Activated CD4-positive, alpha-beta T cell treated with anti-CD3 and anti-CD28 coated beads for 36 hours (primary cell): ENCODE measurements around the gene DKK3. TPM values are rescaled to one million over a fixed set of nuclear protein-coding genes. Genes with fewer than 3 reads are reported as not detected.

Source experiments
- ATAC-seq: fragments of 200-7000 bp; cut with Tn5 transposase; one replicate; pipeline ENCODE4 v1.10.0; 2021; ENCODE audit warnings: mild to moderate bottlenecking, moderate library complexity
- CTCF ChIA-PET: fragments of 350-600 bp; sonication (Branson Sonifier 250); formaldehyde crosslinking; loops from one replicate; lab custom pipeline; 2021; ENCODE audit warnings: antibody characterized with exemption; lab: Charles Lee
- POLR2A ChIA-PET: fragments of 350-600 bp; sonication (Branson Sonifier 250); formaldehyde crosslinking; loops from one replicate; lab custom pipeline; 2021; ENCODE audit warnings: antibody characterized with exemption, inconsistent platforms; lab: Charles Lee
- DNase-seq: peaks from one replicate; pipeline ENCODE4 v3.0.0-alpha.2; 2020
- H3K27ac Mint-ChIP-seq: one replicate; pipeline ENCODE4 v1.8.0; 2021; ENCODE audit warnings: mixed read lengths
- H3K27me3 Mint-ChIP-seq: one replicate; pipeline ENCODE4 v1.8.0; 2021; ENCODE audit warnings: mixed read lengths
- H3K36me3 Mint-ChIP-seq: one replicate; pipeline ENCODE4 v1.8.0; 2021; ENCODE audit warnings: low read depth, mixed read lengths
- H3K4me1 Mint-ChIP-seq: one replicate; pipeline ENCODE4 v1.8.0; 2021; ENCODE audit warnings: mixed read lengths
- H3K4me3 Mint-ChIP-seq: one replicate; pipeline ENCODE4 v1.8.0; 2021; ENCODE audit warnings: mild to moderate bottlenecking, moderate library complexity, mixed read lengths
- H3K9me3 Mint-ChIP-seq: one replicate; pipeline ENCODE4 v1.8.0; 2021; ENCODE audit warnings: low read depth, mixed read lengths
- intact Hi-C, 2 experiments: fragments of 100-400 bp; cut with DNase I in 1 of 2; cut with micrococcal nuclease in 1 of 2; formaldehyde crosslinking; loops; one replicate each; pipeline versions ENCODE4 v1.14.2 to v1.15.1; 2022 to 2024; cut with DNase I, micrococcal nuclease
- total RNA-seq, 2 experiments: library from RNA; stranded (reverse); gene quantifications; one replicate each; pipeline ENCODE4 v1.2.3, GENCODE V29; 2021

The DKK3 gene
- total RNA-seq, 2 experiments from 2014 or later, result not detected

DNA sequence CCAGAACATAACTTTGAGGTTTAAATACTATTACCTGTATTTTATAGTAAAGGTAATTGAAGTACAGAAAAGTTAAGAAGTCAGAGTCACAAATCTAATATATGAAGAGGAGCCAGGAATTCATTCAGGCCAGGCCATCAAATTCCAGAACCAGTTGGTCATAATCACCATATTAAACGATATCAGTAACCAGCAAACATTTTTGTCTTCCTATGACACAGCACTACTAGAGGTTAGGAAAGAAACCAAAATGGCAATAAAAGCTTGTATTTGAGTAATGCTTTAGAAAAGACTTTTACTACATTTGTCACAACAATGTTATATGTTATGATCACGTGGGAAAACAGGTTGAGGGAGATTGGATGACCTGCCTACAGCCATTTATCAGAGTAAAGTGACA is 62.2 kb downstream of the DKK3 start:
- no peaks in the 10 kb centered on the region for H3K9me3 Mint-ChIP-seq
- no peaks in the 10 kb centered on the region for H3K27me3 Mint-ChIP-seq
- CTCF ChIA-PET, result interaction anchor here (0.6 to 2.7 kb wide), 7 partner anchors 10 to 505 kb away, joined by 3 to 13 read pairs (median 4); no protein-coding TSS in a partner anchor

DNA sequence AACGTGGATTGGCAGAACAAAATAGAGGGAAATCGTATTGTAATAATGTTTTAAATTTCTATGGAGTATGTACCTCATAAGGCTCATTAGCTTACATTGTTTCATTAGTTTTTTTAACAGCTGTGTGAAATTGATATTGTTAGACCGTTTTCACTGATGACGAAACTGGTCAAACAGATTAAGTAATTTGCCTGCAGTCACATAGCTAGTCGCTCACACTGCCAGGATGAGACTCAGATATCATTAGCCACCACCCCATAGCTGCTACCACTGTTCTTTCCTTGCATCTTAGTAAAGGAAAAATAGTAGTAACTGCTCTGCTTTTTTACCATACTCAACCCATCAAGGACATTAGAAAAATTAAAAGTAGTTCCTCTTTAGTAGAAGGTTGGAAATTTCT is 64.0 kb downstream of the DKK3 start:
- ATAC-seq, result no peak
- ChIA-PET POLR2A (no interaction called here), CTCF (interaction anchor here (0.5 to 1.2 kb wide), 3 partner anchors 22 to 535 kb away, joined by 3 read pairs; no protein-coding TSS in a partner anchor)
- DNase-seq, result no peak
- intact Hi-C loops, result no loop called here
- no peaks in the 10 kb centered on the region for H3K27me3 Mint-ChIP-seq
- no peaks in the 10 kb centered on the region for H3K9me3 Mint-ChIP-seq
- H3K36me3 Mint-ChIP-seq, result peaks cover 29% of the 10 kb centered on the region
- H3K4me1 Mint-ChIP-seq, result no peaks in the 10 kb centered on the region
- no peak overlapping the region for H3K4me3 Mint-ChIP-seq
- H3K27ac Mint-ChIP-seq, result no peak overlapping the region

More for the DNA sequence above, 62.2 kb downstream of the DKK3 start:
- Mint-ChIP-seq H3K4me1 (no peaks in the 10 kb centered on the region), H3K36me3 (peaks cover 33% of the 10 kb centered on the region), H3K27ac (no peak overlapping the region), H3K4me3 (no peak overlapping the region)
- ATAC-seq (no peak), DNase-seq (no peak)
- POLR2A ChIA-PET, result no interaction called here
- intact Hi-C loops, result no loop called here

DNA sequence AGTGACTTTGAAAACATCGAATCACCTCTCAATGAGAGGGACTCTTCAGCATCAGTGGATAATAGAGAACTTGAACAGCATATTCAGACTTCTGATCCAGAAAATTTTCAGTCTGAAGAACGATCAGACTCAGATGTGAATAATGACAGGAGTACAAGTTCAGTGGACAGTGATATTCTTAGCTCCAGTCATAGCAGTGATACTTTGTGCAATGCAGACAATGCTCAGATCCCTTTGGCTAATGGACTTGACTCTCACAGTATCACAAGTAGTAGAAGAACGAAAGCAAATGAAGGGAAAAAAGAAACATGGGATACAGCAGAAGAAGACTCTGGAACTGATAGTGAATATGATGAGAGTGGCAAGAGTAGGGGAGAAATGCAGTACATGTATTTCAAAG is 65.8 kb downstream of the DKK3 start:
- CTCF ChIA-PET, result interaction anchor here (1.3 kb wide), 1 partner anchor 11 kb away, joined by 3 read pairs; no protein-coding TSS in a partner anchor
- Mint-ChIP-seq H3K27ac (no peak overlapping the region), H3K36me3 (peaks cover 32% of the 10 kb centered on the region), H3K9me3 (no peaks in the 10 kb centered on the region), H3K4me3 (no peak overlapping the region), H3K4me1 (no peaks in the 10 kb centered on the region), H3K27me3 (no peaks in the 10 kb centered on the region)
- POLR2A ChIA-PET, result no interaction called here
- ATAC-seq (no peak), DNase-seq (no peak)
- intact Hi-C loops, result no loop called here

- POLR2A ChIA-PET, result no interaction called here
- Mint-ChIP-seq H3K4me3 (no peak overlapping the region), H3K36me3 (peaks cover 38% of the 10 kb centered on the region), H3K9me3 (no peaks in the 10 kb centered on the region), H3K27me3 (no peaks in the 10 kb centered on the region), H3K27ac (peak overlapping the region; percentile 20), H3K4me1 (no peaks in the 10 kb centered on the region)
- ATAC-seq (no peak), DNase-seq (no peak)
- CTCF ChIA-PET, result no interaction called here
- intact Hi-C loops, result no loop called here
Observed at GRCh38 chr11:11940551-11940950, 67.9 kb downstream of the DKK3 start.

DNA sequence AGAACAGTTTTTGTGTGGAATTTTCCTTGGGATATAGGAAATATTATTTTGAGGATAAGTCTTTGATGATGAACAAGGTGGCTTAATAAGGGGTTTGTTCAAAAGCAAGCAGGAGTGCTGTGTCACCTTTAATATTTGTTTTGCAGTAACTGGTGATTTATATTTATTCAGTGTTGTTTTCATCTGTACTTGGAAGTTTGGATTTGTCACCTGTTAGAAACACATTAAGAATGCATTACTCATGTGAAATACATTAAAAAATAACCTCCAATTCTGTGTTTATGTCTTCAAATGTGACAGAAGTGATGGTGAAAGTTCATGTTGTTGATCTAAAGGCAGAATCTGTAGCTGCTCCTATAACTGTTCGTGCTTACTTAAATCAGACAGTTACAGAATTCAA is 70.5 kb downstream of the DKK3 start:
- ATAC-seq (no peak), DNase-seq (no peak)
- intact Hi-C loops, result loop anchor here in 1 of 2 experiments (10.0 kb wide), 1 partner anchor 347 kb away; no protein-coding TSS in a partner anchor
- no peaks in the 10 kb centered on the region for H3K27me3 Mint-ChIP-seq
- CTCF ChIA-PET, result interaction anchor here (0.6 to 1.3 kb wide), 4 partner anchors 107 to 1732 kb away, joined by 3 to 5 read pairs (median 3); no protein-coding TSS in a partner anchor
- H3K4me3 Mint-ChIP-seq, result no peak overlapping the region
- H3K27ac Mint-ChIP-seq, result no peak overlapping the region
- no peaks in the 10 kb centered on the region for H3K9me3 Mint-ChIP-seq
- POLR2A ChIA-PET, result no interaction called here
- no peaks in the 10 kb centered on the region for H3K4me1 Mint-ChIP-seq
- H3K36me3 Mint-ChIP-seq, result peaks cover 40% of the 10 kb centered on the region

GRCh38 chr11:11937433-11937832 is 71.0 kb downstream of the DKK3 start:
- CTCF ChIA-PET, result interaction anchor here (1.3 kb wide), 1 partner anchor 108 kb away, joined by 3 read pairs; no protein-coding TSS in a partner anchor
- no peak overlapping the region for H3K27ac Mint-ChIP-seq

DNA sequence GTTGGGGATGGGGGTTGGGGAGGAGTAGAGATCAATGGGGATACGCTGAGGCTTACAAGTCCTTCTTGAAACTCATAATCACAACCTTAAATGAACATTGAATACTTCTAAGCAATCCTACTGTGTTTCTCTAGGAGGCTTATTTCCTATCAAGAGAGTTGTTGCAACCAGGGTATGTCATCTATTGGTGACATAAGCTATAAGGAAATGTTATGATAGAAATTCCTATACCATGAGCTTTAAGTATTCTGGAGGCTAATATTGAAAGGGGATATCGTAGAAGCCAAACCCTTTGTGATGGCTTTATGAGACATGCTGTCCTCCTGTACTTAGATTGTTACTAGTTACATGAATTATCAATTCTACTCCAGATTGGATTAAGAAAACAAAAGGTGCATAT is 72.9 kb downstream of the DKK3 start:
- DNase-seq, result no peak
- Mint-ChIP-seq H3K27me3 (no peaks in the 10 kb centered on the region), H3K36me3 (peaks cover 42% of the 10 kb centered on the region), H3K4me1 (no peaks in the 10 kb centered on the region), H3K9me3 (no peaks in the 10 kb centered on the region), H3K27ac (no peak overlapping the region), H3K4me3 (no peak overlapping the region)
- ATAC-seq, result no peak
- ChIA-PET CTCF (interaction anchor here (1.2 kb wide), 1 partner anchor 148 kb away, joined by 3 read pairs; no protein-coding TSS in a partner anchor), POLR2A (interaction anchor here (0.6 kb wide), 1 partner anchor 356 kb away, joined by 3 read pairs; no protein-coding TSS in a partner anchor)
- intact Hi-C loops, result loop anchor here in 1 of 2 experiments (10.0 kb wide), 1 partner anchor 349 kb away; no protein-coding TSS in a partner anchor

More at GRCh38 chr11:11937433-11937832, 71.0 kb downstream of the DKK3 start:
- ATAC-seq (no peak), DNase-seq (no peak)
- Mint-ChIP-seq H3K9me3 (no peaks in the 10 kb centered on the region), H3K4me3 (no peak overlapping the region), H3K4me1 (no peaks in the 10 kb centered on the region), H3K36me3 (peaks cover 43% of the 10 kb centered on the region), H3K27me3 (no peaks in the 10 kb centered on the region)
- POLR2A ChIA-PET, result no interaction called here
- intact Hi-C loops, result loop anchor here in 1 of 2 experiments (10.0 kb wide), 1 partner anchor 347 kb away; no protein-coding TSS in a partner anchor

DNA sequence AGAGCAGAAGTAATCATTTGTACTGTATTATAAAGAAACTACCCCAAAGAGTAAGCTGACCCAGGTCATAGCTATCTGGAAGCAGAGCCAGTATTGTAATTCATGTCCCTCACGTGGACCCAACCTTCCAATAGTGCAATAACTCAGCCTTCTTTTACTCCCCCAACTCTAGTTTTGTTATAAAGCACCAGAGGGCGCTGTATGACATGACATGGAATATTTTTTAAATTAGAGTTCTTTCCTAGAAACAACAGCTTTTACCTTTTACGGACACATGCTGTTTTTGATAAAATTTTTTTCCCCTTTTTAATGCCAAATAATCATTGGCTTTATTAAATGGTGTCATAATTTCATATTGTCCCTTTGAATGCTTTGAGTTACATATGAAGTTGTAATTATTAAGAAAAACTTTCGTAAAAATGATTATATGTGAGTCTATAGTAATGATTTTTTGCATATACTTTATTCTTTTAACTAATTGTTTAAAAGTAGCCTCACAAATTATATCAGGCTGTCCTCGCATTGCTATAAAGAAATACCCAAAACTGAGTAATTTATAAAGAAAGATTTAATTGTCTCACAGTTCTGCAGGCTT is 76.9 kb downstream of the DKK3 start:
- peaks cover 37% of the 10 kb centered on the region for H3K36me3 Mint-ChIP-seq
- DNase-seq, result peak; percentile 10

DNA sequence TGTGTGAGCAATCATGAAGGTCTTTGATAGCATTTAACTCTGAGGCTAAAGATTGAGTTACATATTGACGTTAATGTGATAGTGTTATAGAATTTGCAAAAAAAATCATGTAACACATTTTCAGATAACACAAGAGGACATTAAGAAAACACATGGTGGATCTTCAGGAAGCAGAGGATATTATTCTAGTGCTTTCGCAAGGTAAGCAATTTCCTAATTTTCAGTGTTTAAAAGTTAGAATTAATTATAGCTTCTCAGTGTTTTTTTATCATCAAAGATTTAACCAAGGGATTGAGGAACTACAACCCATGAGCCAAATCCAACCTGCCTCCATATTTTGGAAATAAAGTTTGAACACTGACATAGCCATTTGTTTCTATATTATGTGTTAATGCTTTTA is 78.5 kb downstream of the DKK3 start:
- Mint-ChIP-seq H3K27ac (no peak overlapping the region), H3K4me1 (peaks cover 4% of the 10 kb centered on the region), H3K36me3 (peaks cover 45% of the 10 kb centered on the region), H3K27me3 (no peaks in the 10 kb centered on the region), H3K9me3 (no peaks in the 10 kb centered on the region), H3K4me3 (no peak overlapping the region)
- DNase-seq (no peak), ATAC-seq (no peak)
- POLR2A ChIA-PET, result no interaction called here
- CTCF ChIA-PET, result interaction anchor here (1.0 to 1.2 kb wide), 2 partner anchors 115 to 352 kb away, joined by 3 to 4 read pairs; no protein-coding TSS in a partner anchor
- intact Hi-C loops, result loop anchor here (5.0 to 10.0 kb wide), 2 partner anchors 352 to 355 kb away; no protein-coding TSS in a partner anchor

More for the DNA sequence above, 76.9 kb downstream of the DKK3 start:
- CTCF ChIA-PET, result interaction anchor here (0.5 to 1.8 kb wide), 18 partner anchors 11 to 1565 kb away, joined by 3 to 8 read pairs (median 3); no protein-coding TSS in a partner anchor
- Mint-ChIP-seq H3K4me1 (no peaks in the 10 kb centered on the region), H3K4me3 (no peak overlapping the region), H3K27me3 (no peaks in the 10 kb centered on the region), H3K9me3 (no peaks in the 10 kb centered on the region), H3K27ac (no peak overlapping the region)
- intact Hi-C loops, result loop anchor here (1.0 to 10.0 kb wide), 3 partner anchors 113 to 353 kb away; no protein-coding TSS in a partner anchor
- POLR2A ChIA-PET, result no interaction called here
- ATAC-seq, result no peak

DNA sequence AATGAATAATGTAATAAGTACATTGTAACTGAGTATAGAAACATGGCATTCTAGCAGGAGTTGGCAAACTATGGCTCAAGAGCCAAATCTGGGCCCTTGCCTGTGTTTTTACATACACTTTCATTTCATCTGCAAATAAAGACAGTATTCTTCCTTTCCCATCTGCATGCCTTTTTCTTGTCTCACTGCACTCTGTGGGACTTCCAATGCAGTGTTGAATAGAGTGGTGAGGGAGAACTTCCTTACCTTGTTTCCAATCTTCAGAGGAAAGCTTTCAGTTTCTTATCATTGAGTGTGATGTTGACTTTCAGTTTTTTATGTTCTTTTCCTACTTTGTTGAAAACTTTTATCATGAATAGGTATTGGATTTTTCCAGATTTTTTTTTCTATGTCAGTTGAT is 84.6 kb downstream of the DKK3 start:
- no peak for DNase-seq
- H3K4me3 Mint-ChIP-seq, result no peak overlapping the region
- H3K36me3 Mint-ChIP-seq, result peaks cover 41% of the 10 kb centered on the region
- intact Hi-C loops, result no loop called here
- H3K27me3 Mint-ChIP-seq, result no peaks in the 10 kb centered on the region
- H3K4me1 Mint-ChIP-seq, result peaks cover 7% of the 10 kb centered on the region
- CTCF ChIA-PET, result no interaction called here
- H3K27ac Mint-ChIP-seq, result no peak overlapping the region
- no peak for ATAC-seq
- POLR2A ChIA-PET, result no interaction called here
- H3K9me3 Mint-ChIP-seq, result no peaks in the 10 kb centered on the region

DNA sequence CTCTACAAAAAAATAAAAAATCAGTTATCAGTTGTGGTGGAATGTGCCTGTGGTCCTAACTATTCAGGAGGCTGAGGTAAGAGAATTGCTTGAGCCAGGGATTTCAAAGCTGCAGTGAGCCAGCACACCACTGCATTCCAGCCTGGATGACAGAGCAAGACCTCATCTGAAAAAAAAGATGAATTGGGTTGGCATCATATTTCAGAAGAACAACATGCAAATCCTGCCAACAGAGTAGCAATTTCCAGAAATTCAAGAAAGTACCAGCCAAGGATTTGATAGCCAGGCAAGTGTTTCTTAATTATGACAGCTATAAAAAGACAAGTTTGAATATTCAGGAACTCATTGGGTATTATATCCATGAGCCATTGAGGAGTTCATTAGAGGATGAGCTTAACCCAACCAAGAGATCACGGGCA is 91.4 kb downstream of the DKK3 start:
- ATAC-seq, result no peak
- DNase-seq, result no peak
- Mint-ChIP-seq H3K4me3 (no peak overlapping the region), H3K36me3 (peaks cover 7% of the 10 kb centered on the region), H3K4me1 (no peaks in the 10 kb centered on the region), H3K27ac (peak overlapping the region; percentile 23), H3K9me3 (no peaks in the 10 kb centered on the region), H3K27me3 (no peaks in the 10 kb centered on the region)
- CTCF ChIA-PET, result no interaction called here
- intact Hi-C loops, result no loop called here
- POLR2A ChIA-PET, result no interaction called here
